Measurements from ENCODE around the gene VIT.

Gene VIT

GRCh38 chr2:36662638-36663037 is 33.9 kb upstream of the VIT start:
- H3K27ac ChIP-seq (replicated peaks) = no peak overlapping the region
- DNase-seq (ENCODE audit: low read depth in 1 of 2, low spot score in 1 of 2) = no peak
- no peak overlapping the region for H3K4me3 ChIP-seq (replicated peaks; ENCODE audit: insufficient read depth, low read length)
- H3K27me3 ChIP-seq (ENCODE audit: insufficient read depth, poor library complexity, severe bottlenecking) = no peaks in the 10 kb centered on the region
- TF ChIP-seq, protein P1, sequence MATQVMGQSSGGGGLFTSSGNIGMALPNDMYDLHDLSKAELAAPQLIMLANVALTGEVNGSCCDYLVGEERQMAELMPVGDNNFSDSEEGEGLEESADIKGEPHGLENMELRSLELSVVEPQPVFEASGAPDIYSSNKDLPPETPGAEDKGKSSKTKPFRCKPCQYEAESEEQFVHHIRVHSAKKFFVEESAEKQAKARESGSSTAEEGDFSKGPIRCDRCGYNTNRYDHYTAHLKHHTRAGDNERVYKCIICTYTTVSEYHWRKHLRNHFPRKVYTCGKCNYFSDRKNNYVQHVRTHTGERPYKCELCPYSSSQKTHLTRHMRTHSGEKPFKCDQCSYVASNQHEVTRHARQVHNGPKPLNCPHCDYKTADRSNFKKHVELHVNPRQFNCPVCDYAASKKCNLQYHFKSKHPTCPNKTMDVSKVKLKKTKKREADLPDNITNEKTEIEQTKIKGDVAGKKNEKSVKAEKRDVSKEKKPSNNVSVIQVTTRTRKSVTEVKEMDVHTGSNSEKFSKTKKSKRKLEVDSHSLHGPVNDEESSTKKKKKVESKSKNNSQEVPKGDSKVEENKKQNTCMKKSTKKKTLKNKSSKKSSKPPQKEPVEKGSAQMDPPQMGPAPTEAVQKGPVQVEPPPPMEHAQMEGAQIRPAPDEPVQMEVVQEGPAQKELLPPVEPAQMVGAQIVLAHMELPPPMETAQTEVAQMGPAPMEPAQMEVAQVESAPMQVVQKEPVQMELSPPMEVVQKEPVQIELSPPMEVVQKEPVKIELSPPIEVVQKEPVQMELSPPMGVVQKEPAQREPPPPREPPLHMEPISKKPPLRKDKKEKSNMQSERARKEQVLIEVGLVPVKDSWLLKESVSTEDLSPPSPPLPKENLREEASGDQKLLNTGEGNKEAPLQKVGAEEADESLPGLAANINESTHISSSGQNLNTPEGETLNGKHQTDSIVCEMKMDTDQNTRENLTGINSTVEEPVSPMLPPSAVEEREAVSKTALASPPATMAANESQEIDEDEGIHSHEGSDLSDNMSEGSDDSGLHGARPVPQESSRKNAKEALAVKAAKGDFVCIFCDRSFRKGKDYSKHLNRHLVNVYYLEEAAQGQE (IDR thresholded peaks at IDR 0.05; ENCODE audit: insufficient replicate concordance, low read depth) = no peak
- no peak for TF ChIP-seq GABPA (IDR thresholded peaks at IDR 0.05; ENCODE audit: low read depth)

DNA sequence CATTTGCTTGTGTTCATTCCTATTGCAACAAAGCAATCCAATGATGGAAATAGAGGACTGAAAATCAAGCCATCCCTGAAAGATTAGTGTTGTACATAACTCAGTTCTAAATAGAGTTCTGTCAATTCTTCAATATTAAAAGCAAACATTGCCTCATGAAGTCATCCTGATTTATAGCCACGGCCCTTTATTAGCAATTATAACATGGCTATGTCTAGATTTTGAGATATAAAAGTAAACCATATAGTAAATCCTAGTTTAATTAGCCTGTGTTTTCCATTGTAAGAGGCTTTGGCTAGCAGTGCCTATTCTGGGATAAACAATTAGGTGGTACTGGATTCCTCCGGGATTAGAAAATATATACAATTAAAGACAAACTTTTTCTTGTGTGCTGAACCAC is 33.2 kb upstream of the VIT start:
- Histone ChIP-seq H3K27ac (replicated peaks) (no peak overlapping the region), H3K27me3 (ENCODE audit: insufficient read depth, poor library complexity, severe bottlenecking) (no peaks in the 10 kb centered on the region), H3K4me3 (replicated peaks; ENCODE audit: insufficient read depth, low read length) (no peak overlapping the region)
- TF ChIP-seq SPI1 (IDR thresholded peaks at IDR 0.05; ENCODE audit: borderline replicate concordance, low read depth) (no peak), CTCF (IDR thresholded peaks at IDR 0.05; ENCODE audit: insufficient read depth, low read length) (no peak), GABPA (IDR thresholded peaks at IDR 0.05; ENCODE audit: low read depth) (no peak), POLR2AphosphoS5 (IDR thresholded peaks at IDR 0.05; ENCODE audit: low read depth) (no peak)
- TF ChIP-seq, protein P1 (IDR thresholded peaks at IDR 0.05; ENCODE audit: insufficient replicate concordance, low read depth) = no peak
- DNase-seq (ENCODE audit: low read depth in 1 of 2, low spot score in 1 of 2) = no peak

DNA sequence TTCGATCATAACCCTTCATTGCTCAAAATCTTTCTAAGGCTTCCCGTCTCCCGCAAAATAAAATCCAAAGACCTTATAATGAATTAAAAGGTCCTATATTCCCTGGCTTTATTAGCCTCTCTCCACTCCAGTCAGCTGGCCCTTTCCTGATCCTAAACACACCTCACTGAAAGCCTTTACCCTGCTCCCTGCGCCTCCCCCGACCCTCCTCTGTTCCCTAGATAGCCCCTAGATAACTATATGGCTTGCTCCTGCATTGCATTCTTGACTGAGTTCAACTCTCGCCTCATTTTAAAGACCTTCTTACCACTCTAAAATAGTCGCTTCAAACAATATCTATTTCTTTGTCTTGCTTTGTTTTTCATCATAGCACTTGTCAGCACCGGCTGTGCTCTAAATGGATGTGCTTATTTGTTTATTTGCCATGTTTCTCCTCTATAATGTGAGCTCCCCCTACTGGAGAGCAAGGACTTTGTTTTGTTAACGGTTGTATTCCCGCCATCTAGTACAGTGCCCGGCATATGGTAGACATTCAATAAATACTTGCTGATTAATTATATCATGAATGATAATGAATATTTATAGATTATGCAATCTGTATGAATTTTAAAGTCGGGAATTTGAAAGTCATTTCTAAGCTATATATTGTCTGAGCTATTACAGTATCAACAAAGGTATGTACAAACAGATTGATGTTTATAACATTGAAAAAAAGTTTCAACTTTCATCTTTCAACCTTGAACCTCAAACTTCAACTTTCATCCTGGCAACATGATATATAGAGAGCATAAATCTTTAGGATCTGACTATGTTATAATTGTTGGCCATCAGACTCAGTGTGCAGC is 32.4 kb upstream of the VIT start:
- no peak overlapping the region for H3K4me3 ChIP-seq (replicated peaks; ENCODE audit: insufficient read depth, low read length)
- DNase-seq (ENCODE audit: low read depth in 1 of 2, low spot score in 1 of 2) = peak in 1 of 2 experiments; percentile 42
- H3K27me3 ChIP-seq (ENCODE audit: insufficient read depth, poor library complexity, severe bottlenecking) = no peaks in the 10 kb centered on the region
- TF ChIP-seq SPI1 (IDR thresholded peaks at IDR 0.05; ENCODE audit: borderline replicate concordance, low read depth) (no peak), POLR2AphosphoS5 (IDR thresholded peaks at IDR 0.05; ENCODE audit: low read depth) (no peak), GABPA (IDR thresholded peaks at IDR 0.05; ENCODE audit: low read depth) (no peak), CTCF (IDR thresholded peaks at IDR 0.05; ENCODE audit: insufficient read depth, low read length) (peak; percentile 41)
- TF ChIP-seq, protein P1 (IDR thresholded peaks at IDR 0.05; ENCODE audit: insufficient replicate concordance, low read depth) = no peak
- H3K27ac ChIP-seq (replicated peaks) = no peak overlapping the region

Data from HL-60 (cell line).